Central memory CD8-positive, alpha-beta T cell (primary cell): ENCODE data around the gene PKHD1.
"Not testable (repeated sequence)": the region's sequence is repeated elsewhere in the genome, so short reads cannot be mapped to it uniquely, and the experiment has no call there.

Source experiments
- ATAC-seq: fragments of 150-1000 bp; cut with Tn5 transposase; replicated peaks from 2 replicates; pipeline ENCODE4 v1.10.0; 2022; ENCODE audit warnings: mild to moderate bottlenecking, moderate FRiP score, moderate number of reproducible peaks; ENCODE audit not compliant: poor library complexity, severe bottlenecking; ENCODE audit errors: extremely low read depth
- DNase-seq, 2 donors: peaks; one replicate each; pipeline ENCODE4 v3.0.0; 2021; ENCODE audit warnings: low spot score in 2 of 2
- H3K27ac Mint-ChIP-seq: one replicate; pipeline ENCODE4 v1.8.0; 2022; ENCODE audit warnings: low read depth, mild to moderate bottlenecking, moderate library complexity, mixed read lengths
- H3K27me3 Mint-ChIP-seq: one replicate; pipeline ENCODE4 v1.8.0; 2022; ENCODE audit warnings: mixed read lengths
- H3K36me3 Mint-ChIP-seq: one replicate; pipeline ENCODE4 v1.8.0; 2022; ENCODE audit warnings: mild to moderate bottlenecking, moderate library complexity, mixed read lengths; ENCODE audit not compliant: insufficient read depth
- H3K4me1 Mint-ChIP-seq: one replicate; pipeline ENCODE4 v1.8.0; 2022; ENCODE audit warnings: mixed read lengths
- H3K4me3 Mint-ChIP-seq: one replicate; pipeline ENCODE4 v1.8.0; 2022; ENCODE audit warnings: mild to moderate bottlenecking, moderate library complexity, mixed read lengths
- H3K9me3 Mint-ChIP-seq: one replicate; pipeline ENCODE4 v1.8.0; 2022; ENCODE audit warnings: mixed read lengths

The PKHD1 gene

GRCh38 chr6:51926125-51926524, 161.3 kb downstream of the PKHD1 start:
- no peak for ATAC-seq
- peaks cover 12% of the 10 kb centered on the region for H3K27me3 Mint-ChIP-seq
- no peak overlapping the region for H3K27ac Mint-ChIP-seq
- H3K36me3 Mint-ChIP-seq: no peaks in the 10 kb centered on the region
- DNase-seq: no peak
- H3K9me3 Mint-ChIP-seq: peaks cover 11% of the 10 kb centered on the region
- no peaks in the 10 kb centered on the region for H3K4me1 Mint-ChIP-seq
- H3K4me3 Mint-ChIP-seq: no peak overlapping the region

- not testable (repeated sequence) for H3K4me3 Mint-ChIP-seq, H3K4me1 Mint-ChIP-seq, H3K27me3 Mint-ChIP-seq, DNase-seq, H3K36me3 Mint-ChIP-seq, H3K27ac Mint-ChIP-seq, ATAC-seq
- H3K9me3 Mint-ChIP-seq: peaks cover 19% of the 10 kb centered on the region
Observed at GRCh38 chr6:51922479-51922878, 164.9 kb downstream of the PKHD1 start.

GRCh38 chr6:51918347-51918746, 169.1 kb downstream of the PKHD1 start:
- H3K36me3 Mint-ChIP-seq, ATAC-seq, H3K27ac Mint-ChIP-seq, DNase-seq, H3K4me3 Mint-ChIP-seq, H3K4me1 Mint-ChIP-seq, H3K27me3 Mint-ChIP-seq: not testable (repeated sequence)
- peaks cover 17% of the 10 kb centered on the region for H3K9me3 Mint-ChIP-seq

GRCh38 chr6:51915098-51915497, 172.3 kb downstream of the PKHD1 start:
- peaks cover 16% of the 10 kb centered on the region for H3K9me3 Mint-ChIP-seq
- no peak for ATAC-seq

GRCh38 chr6:51913265-51913664, 174.1 kb downstream of the PKHD1 start:
- DNase-seq (no peak), ATAC-seq (no peak)
- Mint-ChIP-seq H3K27ac (no peak overlapping the region), H3K9me3 (peaks cover 11% of the 10 kb centered on the region), H3K4me1 (no peaks in the 10 kb centered on the region), H3K4me3 (no peak overlapping the region), H3K36me3 (no peaks in the 10 kb centered on the region), H3K27me3 (peaks cover 17% of the 10 kb centered on the region)

More at GRCh38 chr6:51915098-51915497, 172.3 kb downstream of the PKHD1 start:
- Mint-ChIP-seq H3K4me1 (no peaks in the 10 kb centered on the region), H3K27me3 (peaks cover 8% of the 10 kb centered on the region), H3K27ac (no peak overlapping the region), H3K36me3 (no peaks in the 10 kb centered on the region), H3K4me3 (no peak overlapping the region)
- no peak for DNase-seq

- DNase-seq (no peak), ATAC-seq (no peak)
- Mint-ChIP-seq H3K4me3 (no peak overlapping the region), H3K9me3 (peaks cover 8% of the 10 kb centered on the region), H3K27ac (no peak overlapping the region), H3K4me1 (no peaks in the 10 kb centered on the region), H3K27me3 (peaks cover 18% of the 10 kb centered on the region), H3K36me3 (no peaks in the 10 kb centered on the region)
Observed at GRCh38 chr6:51910851-51911250, 176.6 kb downstream of the PKHD1 start.

- ATAC-seq: no peak
- Mint-ChIP-seq H3K9me3 (peaks cover 5% of the 10 kb centered on the region), H3K27ac (no peak overlapping the region), H3K36me3 (no peaks in the 10 kb centered on the region), H3K4me3 (no peak overlapping the region), H3K27me3 (peaks cover 18% of the 10 kb centered on the region), H3K4me1 (no peaks in the 10 kb centered on the region)
- DNase-seq: no peak
Observed at GRCh38 chr6:51908243-51908642, 179.2 kb downstream of the PKHD1 start.

- no peak overlapping the region for H3K27ac Mint-ChIP-seq
- H3K27me3 Mint-ChIP-seq: no peaks in the 10 kb centered on the region
- ATAC-seq (no peak), DNase-seq (no peak)
- no peaks in the 10 kb centered on the region for H3K9me3 Mint-ChIP-seq
- H3K36me3 Mint-ChIP-seq: no peaks in the 10 kb centered on the region
- H3K4me1 Mint-ChIP-seq: no peaks in the 10 kb centered on the region
- H3K4me3 Mint-ChIP-seq: no peak overlapping the region
Observed at GRCh38 chr6:51901766-51902764, 185.3 kb downstream of the PKHD1 start.

- Mint-ChIP-seq H3K36me3 (no peaks in the 10 kb centered on the region), H3K4me3 (no peak overlapping the region), H3K4me1 (no peaks in the 10 kb centered on the region), H3K27me3 (no peaks in the 10 kb centered on the region), H3K9me3 (no peaks in the 10 kb centered on the region), H3K27ac (no peak overlapping the region)
- ATAC-seq (no peak), DNase-seq (no peak)
Observed at GRCh38 chr6:51893366-51893765, 194.0 kb downstream of the PKHD1 start.

GRCh38 chr6:51892750-51893149, 194.7 kb downstream of the PKHD1 start:
- Mint-ChIP-seq H3K4me1 (no peaks in the 10 kb centered on the region), H3K36me3 (no peaks in the 10 kb centered on the region), H3K27me3 (peaks cover 2% of the 10 kb centered on the region), H3K27ac (no peak overlapping the region), H3K9me3 (no peaks in the 10 kb centered on the region), H3K4me3 (no peak overlapping the region)
- DNase-seq (no peak), ATAC-seq (no peak)

- no peaks in the 10 kb centered on the region for H3K9me3 Mint-ChIP-seq
- H3K27me3 Mint-ChIP-seq: peaks cover 6% of the 10 kb centered on the region
- no peaks in the 10 kb centered on the region for H3K4me1 Mint-ChIP-seq
- H3K4me3 Mint-ChIP-seq: no peak overlapping the region
- H3K27ac Mint-ChIP-seq: no peak overlapping the region
- ATAC-seq: no peak
- H3K36me3 Mint-ChIP-seq: no peaks in the 10 kb centered on the region
- DNase-seq: no peak
Observed at GRCh38 chr6:51892339-51892738, 195.1 kb downstream of the PKHD1 start.

GRCh38 chr6:51891784-51892183, 195.6 kb downstream of the PKHD1 start:
- H3K9me3 Mint-ChIP-seq: no peaks in the 10 kb centered on the region
- H3K4me3 Mint-ChIP-seq: no peak overlapping the region
- no peak for DNase-seq
- no peak for ATAC-seq
- H3K4me1 Mint-ChIP-seq: no peaks in the 10 kb centered on the region
- no peak overlapping the region for H3K27ac Mint-ChIP-seq
- H3K36me3 Mint-ChIP-seq: no peaks in the 10 kb centered on the region
- H3K27me3 Mint-ChIP-seq: peaks cover 11% of the 10 kb centered on the region

GRCh38 chr6:51887859-51888258, 199.6 kb downstream of the PKHD1 start:
- DNase-seq (no peak), ATAC-seq (no peak)
- no peak overlapping the region for H3K4me3 Mint-ChIP-seq
- H3K9me3 Mint-ChIP-seq: peaks cover 6% of the 10 kb centered on the region
- no peak overlapping the region for H3K27ac Mint-ChIP-seq
- H3K36me3 Mint-ChIP-seq: no peaks in the 10 kb centered on the region
- H3K27me3 Mint-ChIP-seq: peaks cover 24% of the 10 kb centered on the region
- H3K4me1 Mint-ChIP-seq: no peaks in the 10 kb centered on the region
